ENCODE data around the gene STT3B.

STT3B gene

GRCh38 chr3:31514570-31514969, 18.2 kb upstream of the STT3B start:
- in situ Hi-C loops (cut with HindIII; ENCODE audit: low pct_ligation_motif_present, low pct_unique_long_range_greater_than_20kb, low sequenced_read_pairs): no loop called here
- no peak for DNase-seq

- no peak for DNase-seq
- in situ Hi-C loops (cut with HindIII; ENCODE audit: low pct_ligation_motif_present, low pct_unique_long_range_greater_than_20kb, low sequenced_read_pairs): no loop called here
These were observed 17.0 kb upstream of the STT3B start for GRCh38 chr3:31515486-31516284.

GRCh38 chr3:31516757-31517156, 16.0 kb upstream of the STT3B start:
- in situ Hi-C loops (cut with HindIII; ENCODE audit: low pct_ligation_motif_present, low pct_unique_long_range_greater_than_20kb, low sequenced_read_pairs): no loop called here
- no peak for DNase-seq

- in situ Hi-C loops (cut with HindIII; ENCODE audit: low pct_ligation_motif_present, low pct_unique_long_range_greater_than_20kb, low sequenced_read_pairs): no loop called here
- no peak for DNase-seq
These were observed 11.3 kb upstream of the STT3B start for GRCh38 chr3:31521468-31521867.

- DNase-seq: no peak
- in situ Hi-C loops (cut with HindIII; ENCODE audit: low pct_ligation_motif_present, low pct_unique_long_range_greater_than_20kb, low sequenced_read_pairs): no loop called here
These were observed 10.6 kb upstream of the STT3B start for GRCh38 chr3:31522152-31522551.

GRCh38 chr3:31523543-31523942, 9.2 kb upstream of the STT3B start:
- DNase-seq: no peak
- in situ Hi-C loops (cut with HindIII; ENCODE audit: low pct_ligation_motif_present, low pct_unique_long_range_greater_than_20kb, low sequenced_read_pairs): no loop called here

- DNase-seq: no peak
- in situ Hi-C loops (cut with HindIII; ENCODE audit: low pct_ligation_motif_present, low pct_unique_long_range_greater_than_20kb, low sequenced_read_pairs): no loop called here
These were observed 7.2 kb upstream of the STT3B start for GRCh38 chr3:31525532-31525931.

GRCh38 chr3:31529421-31529820, 3.3 kb upstream of the STT3B start:
- in situ Hi-C loops (cut with HindIII; ENCODE audit: low pct_ligation_motif_present, low pct_unique_long_range_greater_than_20kb, low sequenced_read_pairs): no loop called here
- DNase-seq: no peak

GRCh38 chr3:31530039-31530959, 2.4 kb upstream of the STT3B start:
- no peak for DNase-seq
- in situ Hi-C loops (cut with HindIII; ENCODE audit: low pct_ligation_motif_present, low pct_unique_long_range_greater_than_20kb, low sequenced_read_pairs): no loop called here

- no peak for DNase-seq
- in situ Hi-C loops (cut with HindIII; ENCODE audit: low pct_ligation_motif_present, low pct_unique_long_range_greater_than_20kb, low sequenced_read_pairs): no loop called here
These were observed 1.8 kb upstream of the STT3B start for GRCh38 chr3:31530960-31531335.

- in situ Hi-C loops (cut with HindIII; ENCODE audit: low pct_ligation_motif_present, low pct_unique_long_range_greater_than_20kb, low sequenced_read_pairs): no loop called here
- no peak for DNase-seq
These were observed 1.2 kb upstream of the STT3B start for GRCh38 chr3:31531452-31531991.

GRCh38 chr3:31531992-31532586, 636 bp upstream of the STT3B start:
- in situ Hi-C loops (cut with HindIII; ENCODE audit: low pct_ligation_motif_present, low pct_unique_long_range_greater_than_20kb, low sequenced_read_pairs): no loop called here
- DNase-seq: peak; percentile 96

- peak; percentile 48 for DNase-seq
- in situ Hi-C loops (cut with HindIII; ENCODE audit: low pct_ligation_motif_present, low pct_unique_long_range_greater_than_20kb, low sequenced_read_pairs): no loop called here
These were observed 692 bp downstream of the STT3B start for GRCh38 chr3:31533169-31534064.

- in situ Hi-C loops (cut with HindIII; ENCODE audit: low pct_ligation_motif_present, low pct_unique_long_range_greater_than_20kb, low sequenced_read_pairs): no loop called here
These were observed 1.3 kb downstream of the STT3B start for GRCh38 chr3:31534065-31534425.

GRCh38 chr3:31536497-31536896, 3.8 kb downstream of the STT3B start:
- in situ Hi-C loops (cut with HindIII; ENCODE audit: low pct_ligation_motif_present, low pct_unique_long_range_greater_than_20kb, low sequenced_read_pairs): no loop called here
- no peak for DNase-seq

More at GRCh38 chr3:31534065-31534425, 1.3 kb downstream of the STT3B start:
- DNase-seq: peak; percentile 19

- DNase-seq: no peak
These were observed 6.1 kb downstream of the STT3B start for GRCh38 chr3:31538801-31539200.

GRCh38 chr3:31539275-31539674, 6.5 kb downstream of the STT3B start:
- in situ Hi-C loops (cut with HindIII; ENCODE audit: low pct_ligation_motif_present, low pct_unique_long_range_greater_than_20kb, low sequenced_read_pairs): no loop called here
- no peak for DNase-seq

More at GRCh38 chr3:31538801-31539200, 6.1 kb downstream of the STT3B start:
- in situ Hi-C loops (cut with HindIII; ENCODE audit: low pct_ligation_motif_present, low pct_unique_long_range_greater_than_20kb, low sequenced_read_pairs): no loop called here

- DNase-seq: no peak
- in situ Hi-C loops (cut with HindIII; ENCODE audit: low pct_ligation_motif_present, low pct_unique_long_range_greater_than_20kb, low sequenced_read_pairs): no loop called here
These were observed 8.4 kb downstream of the STT3B start for GRCh38 chr3:31541089-31541488.
